ENCODE data around the gene ATP13A3. TPM values are rescaled to one million over a fixed set of nuclear protein-coding genes. Genes with fewer than 3 reads are reported as not detected.

Gene ATP13A3
- total RNA-seq, 1 donor from 2014 or later = 79.2 TPM

DNA sequence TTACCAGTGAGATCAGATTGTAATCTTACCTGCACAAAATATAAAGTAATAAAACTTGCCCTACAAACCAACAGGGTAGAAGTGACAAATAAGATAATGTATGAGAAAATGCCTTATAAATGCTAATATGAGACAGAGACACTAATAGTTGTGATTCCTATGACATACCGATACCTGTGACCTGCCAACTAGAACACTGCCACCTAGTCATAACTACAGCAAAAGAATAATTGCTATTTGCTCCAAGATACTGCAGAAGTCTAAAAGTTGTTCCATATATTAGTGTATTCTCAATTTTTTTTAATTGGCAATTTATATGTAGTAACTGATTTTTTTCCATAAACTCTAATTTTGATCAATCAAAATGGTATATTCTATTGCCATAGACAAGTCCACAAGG is 62.4 kb downstream of the ATP13A3 start:
- no peak overlapping the region for H2AFZ ChIP-seq (ENCODE audit: low read depth, low read length)
- H3K9me3 Mint-ChIP-seq (ENCODE audit: unreplicated experiment) = no peaks in the 10 kb centered on the region
- H3K4me2 ChIP-seq (ENCODE audit: low read length) = no peak overlapping the region
- peaks cover 18% of the 10 kb centered on the region for H4K20me1 ChIP-seq (ENCODE audit: insufficient read depth, low read length)
- no peak overlapping the region for H3K9ac ChIP-seq (ENCODE audit: low read length)
- H3K27ac ChIP-seq (ENCODE audit: low read depth, low read length) = no peak overlapping the region
- no peak overlapping the region for H3K27ac Mint-ChIP-seq (ENCODE audit: unreplicated experiment)
- H3K27me3 Mint-ChIP-seq (ENCODE audit: low read depth, unreplicated experiment) = no peaks in the 10 kb centered on the region
- H3K79me2 ChIP-seq (ENCODE audit: insufficient read depth, low read length) = no peaks in the 10 kb centered on the region
- H3K36me3 Mint-ChIP-seq (ENCODE audit: low read depth, unreplicated experiment) = peaks cover 6% of the 10 kb centered on the region
- peaks cover 32% of the 10 kb centered on the region for H3K36me3 ChIP-seq (ENCODE audit: insufficient read depth, low read length)
- no peaks in the 10 kb centered on the region for H3K27me3 ChIP-seq (ENCODE audit: insufficient read depth, low read length)
- no peak overlapping the region for H3K4me3 ChIP-seq (ENCODE audit: insufficient read depth, low read depth, low read length)
- no peak overlapping the region for H3K4me3 Mint-ChIP-seq (ENCODE audit: unreplicated experiment)
- no peaks in the 10 kb centered on the region for H3K9me3 ChIP-seq (ENCODE audit: insufficient read depth, low read depth, low read length)
- FAIRE-seq = no peak
- H3K4me1 ChIP-seq (ENCODE audit: insufficient read depth, low read length) = peaks cover 5% of the 10 kb centered on the region
- H3K4me1 Mint-ChIP-seq (ENCODE audit: low read depth, unreplicated experiment) = peaks cover 2% of the 10 kb centered on the region
- TF ChIP-seq EZH2 (IDR thresholded peaks at IDR 0.05; ENCODE audit: insufficient read depth, low read length) = no peak
- TF ChIP-seq, protein P1, sequence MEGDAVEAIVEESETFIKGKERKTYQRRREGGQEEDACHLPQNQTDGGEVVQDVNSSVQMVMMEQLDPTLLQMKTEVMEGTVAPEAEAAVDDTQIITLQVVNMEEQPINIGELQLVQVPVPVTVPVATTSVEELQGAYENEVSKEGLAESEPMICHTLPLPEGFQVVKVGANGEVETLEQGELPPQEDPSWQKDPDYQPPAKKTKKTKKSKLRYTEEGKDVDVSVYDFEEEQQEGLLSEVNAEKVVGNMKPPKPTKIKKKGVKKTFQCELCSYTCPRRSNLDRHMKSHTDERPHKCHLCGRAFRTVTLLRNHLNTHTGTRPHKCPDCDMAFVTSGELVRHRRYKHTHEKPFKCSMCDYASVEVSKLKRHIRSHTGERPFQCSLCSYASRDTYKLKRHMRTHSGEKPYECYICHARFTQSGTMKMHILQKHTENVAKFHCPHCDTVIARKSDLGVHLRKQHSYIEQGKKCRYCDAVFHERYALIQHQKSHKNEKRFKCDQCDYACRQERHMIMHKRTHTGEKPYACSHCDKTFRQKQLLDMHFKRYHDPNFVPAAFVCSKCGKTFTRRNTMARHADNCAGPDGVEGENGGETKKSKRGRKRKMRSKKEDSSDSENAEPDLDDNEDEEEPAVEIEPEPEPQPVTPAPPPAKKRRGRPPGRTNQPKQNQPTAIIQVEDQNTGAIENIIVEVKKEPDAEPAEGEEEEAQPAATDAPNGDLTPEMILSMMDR (IDR thresholded peaks at IDR 0.05; ENCODE audit: insufficient read depth, low read depth, low read length) = no peak
- DNase-seq (ENCODE audit: low read depth) = no peak

DNA sequence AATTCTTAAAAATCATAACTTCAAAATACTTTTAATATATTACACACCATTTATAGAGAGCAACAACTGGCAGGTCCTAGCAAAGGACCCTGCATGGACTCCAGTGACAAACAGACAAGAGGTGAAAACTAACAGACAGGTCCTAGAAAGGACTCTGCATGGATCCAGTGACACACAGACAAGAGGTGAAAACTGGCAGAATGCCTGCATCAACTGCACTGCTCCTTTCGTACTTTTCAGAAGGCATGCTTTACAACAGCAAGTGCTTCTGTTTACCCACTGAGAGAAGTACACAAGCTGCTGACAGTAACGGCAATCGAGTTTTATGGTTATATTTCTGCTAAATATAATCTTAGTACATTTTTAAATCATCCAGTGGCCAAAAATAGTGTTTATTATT is 63.5 kb downstream of the ATP13A3 start:
- peaks cover 35% of the 10 kb centered on the region for H3K36me3 ChIP-seq (ENCODE audit: insufficient read depth, low read length)
- H3K27ac ChIP-seq (ENCODE audit: low read depth, low read length) = no peak overlapping the region
- Mint-ChIP-seq H3K27ac (ENCODE audit: unreplicated experiment) (no peak overlapping the region), H3K4me3 (ENCODE audit: unreplicated experiment) (no peak overlapping the region), H3K9me3 (ENCODE audit: unreplicated experiment) (no peaks in the 10 kb centered on the region), H3K27me3 (ENCODE audit: low read depth, unreplicated experiment) (no peaks in the 10 kb centered on the region), H3K4me1 (ENCODE audit: low read depth, unreplicated experiment) (peaks cover 2% of the 10 kb centered on the region), H3K36me3 (ENCODE audit: low read depth, unreplicated experiment) (peaks cover 6% of the 10 kb centered on the region)
- TF ChIP-seq, protein P1 (IDR thresholded peaks at IDR 0.05; ENCODE audit: insufficient read depth, low read depth, low read length) = no peak
- TF ChIP-seq EZH2 (IDR thresholded peaks at IDR 0.05; ENCODE audit: insufficient read depth, low read length) = no peak
- H3K4me1 ChIP-seq (ENCODE audit: insufficient read depth, low read length) = peaks cover 5% of the 10 kb centered on the region
- FAIRE-seq = no peak
- H3K9ac ChIP-seq (ENCODE audit: low read length) = no peak overlapping the region
- no peaks in the 10 kb centered on the region for H3K27me3 ChIP-seq (ENCODE audit: insufficient read depth, low read length)
- DNase-seq (ENCODE audit: low read depth) = no peak
- no peaks in the 10 kb centered on the region for H3K79me2 ChIP-seq (ENCODE audit: insufficient read depth, low read length)
- no peak overlapping the region for H3K4me3 ChIP-seq (ENCODE audit: insufficient read depth, low read depth, low read length)
- no peak overlapping the region for H3K4me2 ChIP-seq (ENCODE audit: low read length)
- peaks cover 18% of the 10 kb centered on the region for H4K20me1 ChIP-seq (ENCODE audit: insufficient read depth, low read length)
- H2AFZ ChIP-seq (ENCODE audit: low read depth, low read length) = no peak overlapping the region
- H3K9me3 ChIP-seq (ENCODE audit: insufficient read depth, low read depth, low read length) = no peaks in the 10 kb centered on the region

DNA sequence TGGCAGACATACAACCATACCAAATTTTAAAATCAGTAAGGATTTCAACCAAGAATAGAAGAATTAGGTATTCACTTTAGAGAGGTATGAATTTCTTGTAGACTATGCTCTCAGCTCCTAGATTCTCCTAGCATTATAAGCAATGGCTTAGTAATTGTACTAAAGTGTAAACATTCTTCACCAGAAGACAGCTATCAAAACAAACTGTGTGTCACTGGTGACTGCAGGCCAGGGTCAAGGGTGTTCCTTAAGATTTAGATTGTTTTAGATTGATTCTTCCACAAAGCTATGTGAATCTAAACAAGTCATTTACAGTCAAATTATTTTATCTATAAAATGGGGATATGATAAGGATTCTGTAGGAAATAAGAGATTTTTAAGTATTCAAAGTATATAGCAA is 64.6 kb downstream of the ATP13A3 start:
- Mint-ChIP-seq H3K27ac (ENCODE audit: unreplicated experiment) (no peak overlapping the region), H3K4me1 (ENCODE audit: low read depth, unreplicated experiment) (peaks cover 2% of the 10 kb centered on the region), H3K4me3 (ENCODE audit: unreplicated experiment) (no peak overlapping the region), H3K27me3 (ENCODE audit: low read depth, unreplicated experiment) (no peaks in the 10 kb centered on the region), H3K36me3 (ENCODE audit: low read depth, unreplicated experiment) (peaks cover 6% of the 10 kb centered on the region), H3K9me3 (ENCODE audit: unreplicated experiment) (no peaks in the 10 kb centered on the region)
- Histone ChIP-seq H3K9me3 (ENCODE audit: insufficient read depth, low read depth, low read length) (no peaks in the 10 kb centered on the region), H3K27ac (ENCODE audit: low read depth, low read length) (no peak overlapping the region), H3K79me2 (ENCODE audit: insufficient read depth, low read length) (no peaks in the 10 kb centered on the region), H3K27me3 (ENCODE audit: insufficient read depth, low read length) (no peaks in the 10 kb centered on the region), H3K4me1 (ENCODE audit: insufficient read depth, low read length) (peaks cover 5% of the 10 kb centered on the region), H4K20me1 (ENCODE audit: insufficient read depth, low read length) (peaks cover 21% of the 10 kb centered on the region), H3K36me3 (ENCODE audit: insufficient read depth, low read length) (peaks cover 32% of the 10 kb centered on the region), H3K4me3 (ENCODE audit: insufficient read depth, low read depth, low read length) (no peak overlapping the region), H2AFZ (ENCODE audit: low read depth, low read length) (no peak overlapping the region), H3K4me2 (ENCODE audit: low read length) (peak overlapping the region; percentile 25), H3K9ac (ENCODE audit: low read length) (no peak overlapping the region)
- TF ChIP-seq EZH2 (IDR thresholded peaks at IDR 0.05; ENCODE audit: insufficient read depth, low read length) = no peak
- TF ChIP-seq, protein P1 (IDR thresholded peaks at IDR 0.05; ENCODE audit: insufficient read depth, low read depth, low read length) = no peak
- DNase-seq (ENCODE audit: low read depth) = peak; percentile 27
- no peak for FAIRE-seq
